AG04449 (cell line): ENCODE measurements around the gene TFAP2B.

Experiments used
- CTCF ChIA-PET: fragments of 350-600 bp; formaldehyde crosslinking; extraction: SDS; loops from one replicate; lab custom pipeline; 2021; ENCODE audit warnings: antibody characterized with exemption; lab: Yijun Ruan, JAX
- POLR2A ChIA-PET: fragments of 400-600, 350-600 bp; formaldehyde crosslinking; extraction: SDS; loops from one replicate; lab custom pipeline; 2020; ENCODE audit warnings: antibody characterized with exemption, inconsistent platforms; lab: Yijun Ruan, JAX
- DNase-seq: peaks from one replicate; pipeline ENCODE4 v3.0.0-alpha.2; 2010; ENCODE audit warnings: low read depth, low spot score
- H3K4me3 ChIP-seq: 2 replicates; pipeline ENCODE4 v1.5.1; 2011; ENCODE audit warnings: low read depth, mild to moderate bottlenecking, control low read depth, low read length
- TF ChIP-seq, protein P1 (sequence below): IDR thresholded peaks from one replicate; pipeline ENCODE4 v1.5.1; 2011; ENCODE audit warnings: mild to moderate bottlenecking, moderate library complexity, low read length, control low read depth, inconsistent platforms; ENCODE audit not compliant: insufficient read depth; ENCODE audit errors: missing control alignments

Gene TFAP2B

DNA sequence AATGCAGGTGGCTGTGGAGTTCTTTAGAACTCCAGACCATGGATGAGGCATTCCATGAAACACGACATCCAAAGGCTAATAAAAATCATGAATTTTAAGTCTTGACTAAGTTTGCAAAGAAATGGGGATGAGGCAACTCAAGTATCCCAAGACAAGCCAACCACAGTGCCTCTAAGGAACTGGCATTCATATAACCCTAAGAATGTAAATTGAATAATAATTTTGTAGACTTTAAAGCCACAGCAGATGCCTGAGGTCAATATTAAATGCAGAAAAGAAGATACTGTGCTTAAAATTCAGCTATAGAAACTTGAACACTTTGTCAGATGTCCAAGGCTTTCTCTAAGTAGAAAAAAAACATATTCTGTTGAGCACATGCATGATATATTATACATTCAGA is 54.5 kb downstream of the TFAP2B start:
- no peak overlapping the region for H3K4me3 ChIP-seq
- ChIA-PET CTCF (no interaction called here), POLR2A (no interaction called here)
- TF ChIP-seq, protein P1, sequence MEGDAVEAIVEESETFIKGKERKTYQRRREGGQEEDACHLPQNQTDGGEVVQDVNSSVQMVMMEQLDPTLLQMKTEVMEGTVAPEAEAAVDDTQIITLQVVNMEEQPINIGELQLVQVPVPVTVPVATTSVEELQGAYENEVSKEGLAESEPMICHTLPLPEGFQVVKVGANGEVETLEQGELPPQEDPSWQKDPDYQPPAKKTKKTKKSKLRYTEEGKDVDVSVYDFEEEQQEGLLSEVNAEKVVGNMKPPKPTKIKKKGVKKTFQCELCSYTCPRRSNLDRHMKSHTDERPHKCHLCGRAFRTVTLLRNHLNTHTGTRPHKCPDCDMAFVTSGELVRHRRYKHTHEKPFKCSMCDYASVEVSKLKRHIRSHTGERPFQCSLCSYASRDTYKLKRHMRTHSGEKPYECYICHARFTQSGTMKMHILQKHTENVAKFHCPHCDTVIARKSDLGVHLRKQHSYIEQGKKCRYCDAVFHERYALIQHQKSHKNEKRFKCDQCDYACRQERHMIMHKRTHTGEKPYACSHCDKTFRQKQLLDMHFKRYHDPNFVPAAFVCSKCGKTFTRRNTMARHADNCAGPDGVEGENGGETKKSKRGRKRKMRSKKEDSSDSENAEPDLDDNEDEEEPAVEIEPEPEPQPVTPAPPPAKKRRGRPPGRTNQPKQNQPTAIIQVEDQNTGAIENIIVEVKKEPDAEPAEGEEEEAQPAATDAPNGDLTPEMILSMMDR = no peak
- DNase-seq = no peak

- DNase-seq = no peak
- POLR2A ChIA-PET = no interaction called here
- CTCF ChIA-PET = no interaction called here
- H3K4me3 ChIP-seq = no peak overlapping the region
- TF ChIP-seq, protein P1 = no peak
Observed at GRCh38 chr6:50884364-50884763, 65.7 kb downstream of the TFAP2B start.

DNA sequence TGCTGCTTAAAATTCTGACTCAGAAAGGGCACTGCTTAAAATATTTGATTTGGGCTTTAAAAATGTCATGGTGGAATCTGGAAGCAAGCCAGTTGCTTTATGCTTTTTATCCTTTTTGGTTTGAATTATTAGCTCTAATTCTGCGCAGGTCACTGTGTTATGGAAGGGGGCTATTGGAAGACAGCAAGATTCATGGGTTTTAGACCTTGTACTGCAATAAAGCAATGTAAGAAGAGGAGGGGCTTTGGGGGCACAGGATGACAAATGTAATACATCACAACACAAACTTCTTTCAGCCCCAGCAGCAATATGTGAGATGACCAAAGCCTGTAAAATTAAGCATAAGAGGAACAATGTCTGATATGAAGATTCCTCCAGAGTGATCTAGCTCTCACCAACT is 68.4 kb downstream of the TFAP2B start:
- TF ChIP-seq, protein P1 = no peak
- no peak overlapping the region for H3K4me3 ChIP-seq
- ChIA-PET CTCF (no interaction called here), POLR2A (no interaction called here)
- DNase-seq = no peak

DNA sequence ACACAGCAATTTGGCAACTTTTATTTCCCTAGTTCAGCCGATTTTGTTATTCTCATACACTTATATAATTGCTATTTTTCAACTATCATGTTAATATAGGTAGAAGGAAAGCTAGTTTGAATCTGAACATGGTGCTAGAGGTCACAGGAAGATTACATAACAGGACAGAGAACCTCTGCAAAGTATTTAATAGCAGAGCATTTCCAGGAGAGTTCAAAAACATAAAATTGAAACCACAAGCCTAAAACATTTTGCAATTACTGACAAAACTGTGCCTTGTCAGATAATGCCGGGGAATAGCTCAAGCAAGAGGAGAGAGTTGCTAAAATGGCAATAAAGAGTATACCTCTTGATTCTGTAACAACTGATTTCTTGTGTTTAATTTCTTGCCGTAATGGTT is 70.8 kb downstream of the TFAP2B start:
- TF ChIP-seq, protein P1 = no peak
- no peak for DNase-seq
- H3K4me3 ChIP-seq = no peak overlapping the region
- CTCF ChIA-PET = no interaction called here
- POLR2A ChIA-PET = no interaction called here

- POLR2A ChIA-PET = no interaction called here
- TF ChIP-seq, protein P1 = no peak
- no peak for DNase-seq
- CTCF ChIA-PET = no interaction called here
- no peak overlapping the region for H3K4me3 ChIP-seq
Observed at GRCh38 chr6:50889935-50890334, 71.3 kb downstream of the TFAP2B start.

DNA sequence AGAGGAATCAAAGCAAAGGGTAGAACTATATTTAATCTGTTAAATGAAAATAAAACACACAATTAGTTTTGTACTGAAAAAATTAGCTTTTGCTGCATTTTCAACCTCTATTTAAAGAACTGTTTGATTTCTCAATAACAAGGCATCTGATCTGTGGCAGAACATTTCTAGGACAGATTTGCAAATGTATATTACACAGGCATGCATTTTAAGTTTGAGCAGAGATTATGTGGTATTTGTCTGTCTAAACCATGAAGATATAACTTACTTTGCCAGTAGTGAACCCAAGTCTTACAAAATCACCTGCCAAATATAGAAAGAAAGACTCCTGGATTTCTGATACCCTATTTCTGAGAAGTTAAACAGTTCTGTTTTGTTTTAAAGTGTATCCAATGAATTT is 71.9 kb downstream of the TFAP2B start:
- ChIA-PET CTCF (no interaction called here), POLR2A (no interaction called here)
- H3K4me3 ChIP-seq = no peak overlapping the region
- TF ChIP-seq, protein P1 = no peak
- DNase-seq = no peak

DNA sequence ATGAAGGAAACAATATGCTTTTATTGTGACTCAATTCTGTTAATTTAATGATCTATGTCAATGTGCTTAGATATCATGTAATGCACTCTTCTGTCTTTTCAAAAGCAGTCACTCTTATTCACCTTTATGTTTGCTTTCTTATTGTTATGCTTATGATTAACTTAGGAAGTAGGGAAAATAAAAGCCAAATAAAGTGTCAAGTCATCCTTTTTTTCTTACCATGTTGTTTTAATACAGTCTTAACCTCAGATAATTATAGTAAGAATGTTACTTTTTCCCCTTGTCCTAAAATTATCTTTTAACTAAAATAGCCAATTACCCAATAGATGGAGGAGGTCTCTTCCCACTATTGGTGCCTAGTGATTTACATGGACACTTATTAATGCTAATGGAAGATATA is 72.6 kb downstream of the TFAP2B start:
- ChIA-PET CTCF (no interaction called here), POLR2A (no interaction called here)
- H3K4me3 ChIP-seq = no peak overlapping the region
- DNase-seq = no peak
- TF ChIP-seq, protein P1 = no peak
